Hypothalamus (tissue), 51 donors: Measurements from ENCODE around the gene PRDM2.

Source experiments
- DNase-seq, 51 donors: peaks; one replicate each; lab custom pipeline; 2025; lab: John Stamatoyannopoulos, UW

PRDM2 gene

GRCh38 chr1:13830170-13830569, 130.2 kb downstream of the PRDM2 start:
- no peak for DNase-seq

- peak in 1 of 51 donors; percentile 19 for DNase-seq
These were observed 130.8 kb downstream of the PRDM2 start for GRCh38 chr1:13830616-13831280.

GRCh38 chr1:13832100-13832499, 132.1 kb downstream of the PRDM2 start:
- no peak for DNase-seq

GRCh38 chr1:13832536-13832935, 132.5 kb downstream of the PRDM2 start:
- no peak for DNase-seq

GRCh38 chr1:13836136-13836535, 136.1 kb downstream of the PRDM2 start:
- no peak for DNase-seq

GRCh38 chr1:13836631-13837030, 136.6 kb downstream of the PRDM2 start:
- DNase-seq: no peak

GRCh38 chr1:13838236-13838635, 138.2 kb downstream of the PRDM2 start:
- no peak for DNase-seq

GRCh38 chr1:13842497-13842896, 142.5 kb downstream of the PRDM2 start:
- no peak for DNase-seq

GRCh38 chr1:13851726-13852125, 151.7 kb downstream of the PRDM2 start:
- no peak for DNase-seq

GRCh38 chr1:13855554-13855953, 155.6 kb downstream of the PRDM2 start:
- no peak for DNase-seq

- no peak for DNase-seq
These were observed 160.0 kb downstream of the PRDM2 start for GRCh38 chr1:13860031-13860430.

GRCh38 chr1:13864760-13865159, 164.8 kb downstream of the PRDM2 start:
- no peak for DNase-seq

- no peak for DNase-seq
These were observed 165.9 kb downstream of the PRDM2 start for GRCh38 chr1:13865851-13866250.

GRCh38 chr1:13867603-13868002, 167.6 kb downstream of the PRDM2 start:
- no peak for DNase-seq

- DNase-seq: no peak
These were observed 169.3 kb downstream of the PRDM2 start for GRCh38 chr1:13869172-13869797.

- DNase-seq: no peak
These were observed 171.4 kb downstream of the PRDM2 start for GRCh38 chr1:13871413-13871812.

GRCh38 chr1:13871886-13872285, 171.9 kb downstream of the PRDM2 start:
- DNase-seq: no peak

GRCh38 chr1:13873032-13873431, 173.0 kb downstream of the PRDM2 start:
- DNase-seq: no peak
